Measurements from ENCODE around the gene GRIN1. TPM values are rescaled to one million over a fixed set of nuclear protein-coding genes. Genes with fewer than 3 reads are reported as not detected.

Gene GRIN1
- total RNA-seq, 1 experiment from 2014 or later = 2.9 TPM

DNA sequence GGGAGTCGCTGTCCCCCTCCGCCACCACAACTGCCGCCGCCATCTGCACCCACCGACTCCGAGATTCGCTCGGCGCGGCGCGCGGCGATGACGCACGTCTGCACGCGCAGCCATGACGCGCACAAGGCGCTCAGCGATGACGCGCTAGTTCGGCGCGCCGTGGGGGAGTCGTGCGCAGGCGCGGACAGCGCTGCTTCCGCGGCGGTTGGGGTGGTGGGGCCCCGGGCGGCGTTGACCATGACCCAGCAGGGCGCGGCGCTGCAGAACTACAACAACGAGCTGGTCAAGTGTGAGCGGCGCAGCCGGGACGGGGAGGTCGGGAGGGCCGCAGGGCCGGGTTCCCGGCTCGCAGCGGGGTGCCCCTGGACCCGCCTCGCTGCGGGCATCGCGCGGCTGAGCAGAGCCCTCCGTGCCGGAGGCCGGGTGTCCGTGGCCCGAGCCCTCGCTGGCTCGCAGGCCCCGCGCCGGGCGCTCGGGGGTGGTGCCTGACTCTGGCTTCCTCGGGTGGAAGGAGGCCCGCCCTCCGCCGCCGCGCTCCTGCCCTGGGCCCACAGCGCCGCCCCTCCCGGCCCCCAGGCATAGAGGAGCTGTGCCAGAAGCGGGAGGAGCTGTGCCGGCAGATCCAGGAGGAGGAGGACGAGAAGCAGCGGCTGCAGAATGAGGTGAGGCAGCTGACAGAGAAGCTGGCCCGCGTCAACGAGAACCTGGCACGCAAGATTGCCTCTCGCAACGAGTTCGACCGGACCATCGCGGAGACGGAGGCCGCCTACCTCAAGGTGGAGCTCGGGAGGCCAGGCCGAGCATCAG is 49.7 kb downstream of the GRIN1 start, which contains the start of the genes ANAPC2 and SSNA1:
ANAPC2 (minus strand) TSS at position 71 of the 807 bp plus-strand sequence; CDS start at position 43, 28 bp downstream.
SSNA1 (plus strand) TSS at position 187 of the 807 bp plus-strand sequence; CDS start at position 238, 51 bp downstream.
- Mint-ChIP-seq H3K27ac (peak within 1 kb of the TSS; percentile 47 to 97 (median 96); a peak in 6 of 7 replicates), H3K4me3 (peak within 1 kb of the TSS; percentile 94 to 97), H3K4me1 (peaks cover 17 to 22% of the 10 kb centered on the region in 2 experiments), H3K9me3 (no peaks in the 10 kb centered on the region), H3K36me3 (ENCODE audit: insufficient read depth in 1 of 3, low read depth in 3 of 3) (peaks cover 7 to 50% (median 37%) of the 10 kb centered on the region in 3 experiments; a peak in 6 of 7 replicates), H3K27me3 (ENCODE audit: low read depth) (no peaks in the 10 kb centered on the region)
- Histone ChIP-seq H2AFZ (ENCODE audit: low read length) (no peak within 1 kb of the TSS), H3K9me3 (ENCODE audit: control insufficient read depth, low read depth, low read length) (no peaks in the 10 kb centered on the region), H3K23me2 (ENCODE audit: insufficient read length, low read depth, low read length, poor library complexity, severe bottlenecking) (peaks cover 13% of the 10 kb centered on the region), H4K5ac (ENCODE audit: insufficient read length, low read depth, low read length) (no peak within 1 kb of the TSS), H3K4me2 (ENCODE audit: insufficient read depth, insufficient read length, low read length) (peak within 1 kb of the TSS; percentile 82), H2BK12ac (ENCODE audit: insufficient read length, low read depth, low read length) (no peak within 1 kb of the TSS), H3K23ac (ENCODE audit: insufficient read length, low read depth, low read length) (no peak within 1 kb of the TSS), H2AK5ac (ENCODE audit: insufficient read length, low read length) (no peak within 1 kb of the TSS), H2BK15ac (ENCODE audit: low read depth, low read length) (no peak within 1 kb of the TSS; the same call in 1 of the 2 replicates), H3K27ac (ENCODE audit: insufficient read length, low read depth, low read length) (no peak within 1 kb of the TSS), H3K79me1 (ENCODE audit: insufficient read depth, low read depth, low read length, poor library complexity, severe bottlenecking) (peaks cover 6% of the 10 kb centered on the region), H3K9ac (ENCODE audit: extremely low read depth, insufficient read length, low read length) (peak within 1 kb of the TSS; percentile 41), H2BK120ac (ENCODE audit: low read depth, low read length, poor library complexity, severe bottlenecking) (no peak within 1 kb of the TSS), H4K91ac (ENCODE audit: insufficient read length, low read depth, low read length) (no peak within 1 kb of the TSS), H3K4ac (ENCODE audit: low read depth, low read length) (no peak within 1 kb of the TSS), H3K56ac (ENCODE audit: insufficient read length, low read depth, low read length) (no peak within 1 kb of the TSS), H3K4me1 (ENCODE audit: insufficient read depth, low read length) (peaks cover 5% of the 10 kb centered on the region; the same call in 1 of the 2 replicates), H3T11ph (ENCODE audit: low read length) (no peak within 1 kb of the TSS), H4K8ac (replicated peaks; ENCODE audit: insufficient read length, low read depth, low read length) (no peak within 1 kb of the TSS), H3K27me3 (ENCODE audit: insufficient read depth, low read length) (no peaks in the 10 kb centered on the region), H3K14ac (ENCODE audit: insufficient read depth, low read length) (no peak within 1 kb of the TSS; the same call in 1 of the 2 replicates), H2BK5ac (ENCODE audit: insufficient read length, low read length) (no peak within 1 kb of the TSS), H2BK20ac (ENCODE audit: low read depth, low read length, poor library complexity, severe bottlenecking) (no peak within 1 kb of the TSS), H4K20me1 (ENCODE audit: control insufficient read depth, insufficient read depth, insufficient read length) (peaks cover under 1% of the 10 kb centered on the region), H3K18ac (ENCODE audit: insufficient read length, low read depth, low read length) (peak within 1 kb of the TSS; percentile 37), H3K79me2 (ENCODE audit: insufficient read depth, low read length) (peaks cover 10% of the 10 kb centered on the region; the same call in 1 of the 2 replicates)
- TF ChIP-seq, protein P1, sequence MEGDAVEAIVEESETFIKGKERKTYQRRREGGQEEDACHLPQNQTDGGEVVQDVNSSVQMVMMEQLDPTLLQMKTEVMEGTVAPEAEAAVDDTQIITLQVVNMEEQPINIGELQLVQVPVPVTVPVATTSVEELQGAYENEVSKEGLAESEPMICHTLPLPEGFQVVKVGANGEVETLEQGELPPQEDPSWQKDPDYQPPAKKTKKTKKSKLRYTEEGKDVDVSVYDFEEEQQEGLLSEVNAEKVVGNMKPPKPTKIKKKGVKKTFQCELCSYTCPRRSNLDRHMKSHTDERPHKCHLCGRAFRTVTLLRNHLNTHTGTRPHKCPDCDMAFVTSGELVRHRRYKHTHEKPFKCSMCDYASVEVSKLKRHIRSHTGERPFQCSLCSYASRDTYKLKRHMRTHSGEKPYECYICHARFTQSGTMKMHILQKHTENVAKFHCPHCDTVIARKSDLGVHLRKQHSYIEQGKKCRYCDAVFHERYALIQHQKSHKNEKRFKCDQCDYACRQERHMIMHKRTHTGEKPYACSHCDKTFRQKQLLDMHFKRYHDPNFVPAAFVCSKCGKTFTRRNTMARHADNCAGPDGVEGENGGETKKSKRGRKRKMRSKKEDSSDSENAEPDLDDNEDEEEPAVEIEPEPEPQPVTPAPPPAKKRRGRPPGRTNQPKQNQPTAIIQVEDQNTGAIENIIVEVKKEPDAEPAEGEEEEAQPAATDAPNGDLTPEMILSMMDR (conservative IDR thresholded peaks at IDR 0.05) = peak; percentile 48
- DNase-seq = peak; percentile 91
- no CpG with 5 or more reads among the region's 98 CpGs for WGBS (ENCODE audit: extremely low coverage, insufficient read length, low lambda C conversion rate)

Measured in H9 (cell line).